Measurements from ENCODE around the gene CLCN7. TPM values are rescaled to one million over a fixed set of nuclear protein-coding genes. Genes with fewer than 3 reads are reported as not detected.

CLCN7 gene
- total RNA-seq, 1 experiment from 2014 or later, result 70.0 TPM

- H3K56ac ChIP-seq (ENCODE audit: insufficient read length, low read depth, low read length), result no peak overlapping the region
- no peak for DNase-seq
- H3K27ac ChIP-seq (ENCODE audit: insufficient read length, low read depth, low read length), result no peak overlapping the region
- no peak overlapping the region for H2AK5ac ChIP-seq (ENCODE audit: insufficient read length, low read length)
- no peaks in the 10 kb centered on the region for H3K9me3 ChIP-seq (ENCODE audit: control insufficient read depth, low read depth, low read length)
- H3T11ph ChIP-seq (ENCODE audit: low read length), result no peak overlapping the region
- no peaks in the 10 kb centered on the region for H3K79me1 ChIP-seq (ENCODE audit: insufficient read depth, low read depth, low read length, poor library complexity, severe bottlenecking)
- H3K9me3 Mint-ChIP-seq, result no peaks in the 10 kb centered on the region
- H3K9ac ChIP-seq (ENCODE audit: extremely low read depth, insufficient read length, low read length), result no peak overlapping the region
- no peak overlapping the region for H4K8ac ChIP-seq (replicated peaks; ENCODE audit: insufficient read length, low read depth, low read length)
- H3K4me2 ChIP-seq (ENCODE audit: insufficient read depth, insufficient read length, low read length), result no peak overlapping the region
- no peak overlapping the region for H2AFZ ChIP-seq (ENCODE audit: low read length)
- no peak overlapping the region for H2BK12ac ChIP-seq (ENCODE audit: insufficient read length, low read depth, low read length)
- no peak overlapping the region for H3K14ac ChIP-seq (ENCODE audit: insufficient read depth, low read length)
- no peaks in the 10 kb centered on the region for H3K27me3 ChIP-seq (ENCODE audit: insufficient read depth, low read length)
- H2BK120ac ChIP-seq (ENCODE audit: low read depth, low read length, poor library complexity, severe bottlenecking), result no peak overlapping the region
- no CpG with 5 or more reads among the region's 19 CpGs for WGBS (ENCODE audit: extremely low coverage, insufficient read length, low lambda C conversion rate)
- no peaks in the 10 kb centered on the region for H4K20me1 ChIP-seq (ENCODE audit: control insufficient read depth, insufficient read depth, insufficient read length)
- TF ChIP-seq CTCF (conservative IDR thresholded peaks at IDR 0.05), result no peak
- no peak overlapping the region for H2BK5ac ChIP-seq (ENCODE audit: insufficient read length, low read length)
- H3K4ac ChIP-seq (ENCODE audit: low read depth, low read length), result no peak overlapping the region
- no peaks in the 10 kb centered on the region for H3K79me2 ChIP-seq (ENCODE audit: insufficient read depth, low read length)
- no peak overlapping the region for H4K5ac ChIP-seq (ENCODE audit: insufficient read length, low read depth, low read length)
- no peaks in the 10 kb centered on the region for H3K27me3 Mint-ChIP-seq (ENCODE audit: low read depth)
- no peak overlapping the region for H3K18ac ChIP-seq (ENCODE audit: insufficient read length, low read depth, low read length)
- no peaks in the 10 kb centered on the region for H3K4me1 Mint-ChIP-seq
- no peaks in the 10 kb centered on the region for H3K23me2 ChIP-seq (ENCODE audit: insufficient read length, low read depth, low read length, poor library complexity, severe bottlenecking)
- H2BK15ac ChIP-seq (ENCODE audit: low read depth, low read length), result no peak overlapping the region
- no peak overlapping the region for H4K91ac ChIP-seq (ENCODE audit: insufficient read length, low read depth, low read length)
- H3K4me3 Mint-ChIP-seq, result no peak overlapping the region
- no peak overlapping the region for H3K23ac ChIP-seq (ENCODE audit: insufficient read length, low read depth, low read length)
- no peak overlapping the region for H3K27ac Mint-ChIP-seq
- peaks cover 0 to 33% (median 28%) of the 10 kb centered on the region in 3 experiments; a peak in 6 of 7 replicates for H3K36me3 Mint-ChIP-seq (ENCODE audit: insufficient read depth in 1 of 3, low read depth in 3 of 3)
- H2BK20ac ChIP-seq (ENCODE audit: low read depth, low read length, poor library complexity, severe bottlenecking), result no peak overlapping the region
- H3K4me1 ChIP-seq (ENCODE audit: insufficient read depth, low read length), result no peaks in the 10 kb centered on the region
Measured at GRCh38 chr16:1453316-1453715, 21.5 kb downstream of the CLCN7 start.
